Keratinocyte (primary cell): ENCODE data around the gene PLG. TPM values are rescaled to one million over a fixed set of nuclear protein-coding genes. Genes with fewer than 3 reads are reported as not detected.
A peak's percentile ranks its signal among the peaks of the same experiment; 100 is the strongest.

Experiments used
- DNase-seq: peaks from one replicate; pipeline ENCODE4 v3.0.0-alpha.2; 2011; ENCODE audit warnings: low read depth, missing footprints, low spot score
- FAIRE-seq: peaks from 2 replicates; lab custom pipeline; 2011; peaks lifted over from hg19 to GRCh38; lab: Jason Lieb, UNC
- H2AFZ ChIP-seq: 2 replicates; pipeline ENCODE4 v1.6.0; 2012; ENCODE audit warnings: low read length, control low read depth, inconsistent platforms; ENCODE audit not compliant: control insufficient read depth
- H3K27ac ChIP-seq: 2 replicates; pipeline ENCODE4 v1.5.1; 2011; ENCODE audit warnings: low read length; ENCODE audit not compliant: control insufficient read depth, insufficient read depth
- H3K27me3 ChIP-seq: 3 replicates; pipeline ENCODE4 v1.6.0; 2011; ENCODE audit warnings: low read length; ENCODE audit not compliant: control insufficient read depth, insufficient read depth; ENCODE audit errors: extremely low read depth
- H3K36me3 ChIP-seq, 2 experiments: 2 replicates in 1 of 2; 3 replicates in 1 of 2; pipeline ENCODE4 v1.5.1; 2011; ENCODE audit warnings: low read length in 2 of 2, mild to moderate bottlenecking in 1 of 2; ENCODE audit not compliant: control insufficient read depth in 2 of 2, insufficient read depth in 2 of 2; ENCODE audit errors: extremely low read depth in 1 of 2
- H3K4me1 ChIP-seq: 3 replicates; pipeline ENCODE4 v1.5.1; 2011; ENCODE audit warnings: low read length; ENCODE audit not compliant: control insufficient read depth, insufficient read depth; ENCODE audit errors: extremely low read depth
- H3K4me2 ChIP-seq: 3 replicates; pipeline ENCODE4 v1.6.0; 2011; ENCODE audit warnings: low read depth, low read length; ENCODE audit not compliant: control insufficient read depth, insufficient read depth; ENCODE audit errors: extremely low read depth
- H3K4me3 ChIP-seq, 3 experiments: fragments of 200-600 bp in 1 of 3; sonication (generic) in 1 of 3; 2 replicates in 2 of 3; 3 replicates in 1 of 3; pipeline ENCODE4 v1.5.1; 2011 to 2016; ENCODE audit warnings: low read length in 3 of 3, mild to moderate bottlenecking in 3 of 3, control low read depth in 2 of 3, inconsistent platforms in 1 of 3, low read depth in 1 of 3, mixed read lengths in 1 of 3, mixed run types in 1 of 3, moderate library complexity in 1 of 3; ENCODE audit not compliant: control insufficient read depth in 2 of 3, insufficient read depth in 2 of 3; ENCODE audit errors: extremely low read depth in 1 of 3
- H3K79me2 ChIP-seq: 2 replicates; pipeline ENCODE4 v1.6.0; 2012; ENCODE audit warnings: low read length; ENCODE audit not compliant: control insufficient read depth, insufficient read depth
- H3K9ac ChIP-seq: 3 replicates; pipeline ENCODE4 v1.6.0; 2011; ENCODE audit warnings: low read length; ENCODE audit not compliant: control insufficient read depth, insufficient read depth; ENCODE audit errors: extremely low read depth
- H3K9me1 ChIP-seq: 3 replicates; pipeline ENCODE4 v1.6.0; 2011; ENCODE audit warnings: low read length; ENCODE audit not compliant: control insufficient read depth, insufficient read depth; ENCODE audit errors: extremely low read depth
- H3K9me3 ChIP-seq: 2 replicates; pipeline ENCODE4 v1.5.1; 2012; ENCODE audit warnings: low read depth, low read length; ENCODE audit not compliant: control insufficient read depth
- H4K20me1 ChIP-seq: 3 replicates; pipeline ENCODE4 v1.6.0; 2011; ENCODE audit warnings: low read length; ENCODE audit not compliant: control insufficient read depth, insufficient read depth; ENCODE audit errors: extremely low read depth
- EZH2 ChIP-seq: IDR thresholded peaks from one replicate; pipeline ENCODE4 v1.6.1; 2012; ENCODE audit warnings: inconsistent platforms, mild to moderate bottlenecking, low read length, moderate library complexity
- dilution Hi-C: fragments of 300-500 bp; cut with MboI; formaldehyde crosslinking; loops from one replicate; pipeline ENCODE4 v1.7.0; 2020; ENCODE audit warnings: low sequenced_read_pairs; ENCODE audit not compliant: extremely low pct_ligation_motif_present
- polyA plus RNA-seq, 5 experiments: library from polyadenylated mRNA; depleted of rRNA in 3 of 5; stranded (reverse) in 3 of 5; stranded (forward) in 1 of 5; unstranded in 1 of 5; fragments of >200 nt; gene quantifications; 1 replicate in 1 of 5; 2 replicates in 3 of 5; 3 replicates in 1 of 5; pipeline versions ENCODE4 v1.2.1 to v1.2.3, GENCODE V29; 2011 to 2012; ENCODE audit warnings: missing spikeins in 2 of 5, low read depth in 1 of 5, low replicate concordance in 1 of 5
- TF ChIP-seq, protein P1 (sequence below), 3 experiments: IDR thresholded peaks in 1 of 3; conservative IDR thresholded peaks in 1 of 3; optimal IDR thresholded peaks in 1 of 3; 2 replicates in 2 of 3; 3 replicates in 1 of 3; pipeline versions ENCODE3 to v1.5.1; 2011; ENCODE audit warnings: low read length in 3 of 3, mild to moderate bottlenecking in 3 of 3, moderate library complexity in 2 of 3, control low read depth in 1 of 3, inconsistent platforms in 1 of 3; ENCODE audit not compliant: insufficient read depth in 2 of 3; ENCODE audit errors: extremely low read depth in 1 of 3

PLG gene
- polyA plus RNA-seq, 1 donor (not counting 4 experiments of a cell fraction or from before 2014, with no cell fraction given) = not detected

DNA sequence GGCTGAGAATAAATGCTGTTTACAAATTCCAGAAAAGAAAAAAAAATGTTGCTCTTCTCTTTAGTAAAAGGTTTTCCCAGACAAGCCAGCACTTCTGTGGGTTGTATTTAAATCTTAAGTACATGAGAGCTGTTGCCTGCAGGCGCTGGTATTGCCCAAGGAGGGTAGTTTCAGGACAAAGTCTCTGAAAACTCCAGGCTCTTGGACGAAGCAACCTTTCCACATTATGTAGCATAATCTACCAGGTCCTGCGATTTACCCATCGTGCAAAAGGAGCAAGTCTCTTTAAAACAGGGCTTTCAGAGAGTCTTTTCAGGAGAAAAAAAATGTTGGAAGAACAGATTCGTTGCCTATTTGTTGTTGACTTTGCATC, 65.6 kb downstream of the PLG start:
- FAIRE-seq (no peak), DNase-seq (no peak)
- Histone ChIP-seq H3K36me3 (no peaks in the 10 kb centered on the region), H3K27ac (no peak overlapping the region), H3K4me3 (peak overlapping the region in 1 of 3 experiments; percentile 63), H3K79me2 (no peaks in the 10 kb centered on the region), H3K9me1 (no peaks in the 10 kb centered on the region), H2AFZ (no peak overlapping the region), H3K4me1 (no peaks in the 10 kb centered on the region), H4K20me1 (no peaks in the 10 kb centered on the region), H3K9me3 (no peaks in the 10 kb centered on the region), H3K4me2 (peak overlapping the region; percentile 72), H3K9ac (no peak overlapping the region), H3K27me3 (no peaks in the 10 kb centered on the region)
- dilution Hi-C loops = no loop called here
- TF ChIP-seq EZH2 = no peak
- TF ChIP-seq, protein P1, sequence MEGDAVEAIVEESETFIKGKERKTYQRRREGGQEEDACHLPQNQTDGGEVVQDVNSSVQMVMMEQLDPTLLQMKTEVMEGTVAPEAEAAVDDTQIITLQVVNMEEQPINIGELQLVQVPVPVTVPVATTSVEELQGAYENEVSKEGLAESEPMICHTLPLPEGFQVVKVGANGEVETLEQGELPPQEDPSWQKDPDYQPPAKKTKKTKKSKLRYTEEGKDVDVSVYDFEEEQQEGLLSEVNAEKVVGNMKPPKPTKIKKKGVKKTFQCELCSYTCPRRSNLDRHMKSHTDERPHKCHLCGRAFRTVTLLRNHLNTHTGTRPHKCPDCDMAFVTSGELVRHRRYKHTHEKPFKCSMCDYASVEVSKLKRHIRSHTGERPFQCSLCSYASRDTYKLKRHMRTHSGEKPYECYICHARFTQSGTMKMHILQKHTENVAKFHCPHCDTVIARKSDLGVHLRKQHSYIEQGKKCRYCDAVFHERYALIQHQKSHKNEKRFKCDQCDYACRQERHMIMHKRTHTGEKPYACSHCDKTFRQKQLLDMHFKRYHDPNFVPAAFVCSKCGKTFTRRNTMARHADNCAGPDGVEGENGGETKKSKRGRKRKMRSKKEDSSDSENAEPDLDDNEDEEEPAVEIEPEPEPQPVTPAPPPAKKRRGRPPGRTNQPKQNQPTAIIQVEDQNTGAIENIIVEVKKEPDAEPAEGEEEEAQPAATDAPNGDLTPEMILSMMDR (optimal IDR thresholded peaks at IDR 0.05 in 1 of 3, IDR thresholded peaks at IDR 0.05 in 1 of 3, conservative IDR thresholded peaks at IDR 0.05 in 1 of 3; ENCODE audit: extremely low read depth in 1 of 3, insufficient read depth in 2 of 3, low read length in 3 of 3) = no peak

DNA sequence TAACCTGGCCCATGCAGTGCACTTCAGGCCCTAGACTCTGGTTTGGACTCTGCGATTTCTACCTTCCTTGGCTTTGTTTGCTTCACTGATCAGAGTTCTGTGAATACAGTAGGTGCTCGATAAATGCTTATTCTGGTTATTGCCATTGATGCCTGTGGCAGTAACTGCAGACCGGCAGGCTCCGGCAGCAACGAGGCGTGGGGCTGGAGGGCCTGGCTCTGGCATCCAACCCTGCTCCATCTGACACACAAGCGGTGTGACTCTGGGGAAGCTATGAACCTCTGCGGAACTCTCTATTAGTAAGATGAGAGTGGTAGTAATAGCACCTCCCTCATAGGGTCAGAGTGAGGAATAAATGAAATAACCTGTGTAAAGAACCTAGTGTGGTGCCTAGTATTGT, 66.1 kb downstream of the PLG start:
- no peak overlapping the region for H3K4me3 ChIP-seq
- H2AFZ ChIP-seq = no peak overlapping the region
- no peaks in the 10 kb centered on the region for H3K9me1 ChIP-seq
- H3K79me2 ChIP-seq = no peaks in the 10 kb centered on the region
- no peak overlapping the region for H3K9ac ChIP-seq
- no peaks in the 10 kb centered on the region for H3K9me3 ChIP-seq
- H3K36me3 ChIP-seq = no peaks in the 10 kb centered on the region
- H3K4me1 ChIP-seq = no peaks in the 10 kb centered on the region
- FAIRE-seq (no peak), DNase-seq (no peak)
- no peak overlapping the region for H3K27ac ChIP-seq
- no peak for TF ChIP-seq EZH2
- TF ChIP-seq, protein P1 (optimal IDR thresholded peaks at IDR 0.05 in 1 of 3, IDR thresholded peaks at IDR 0.05 in 1 of 3, conservative IDR thresholded peaks at IDR 0.05 in 1 of 3; ENCODE audit: extremely low read depth in 1 of 3, insufficient read depth in 2 of 3, low read length in 3 of 3) = no peak
- H3K4me2 ChIP-seq = no peak overlapping the region
- no peaks in the 10 kb centered on the region for H4K20me1 ChIP-seq
- no peaks in the 10 kb centered on the region for H3K27me3 ChIP-seq
- dilution Hi-C loops = no loop called here
